ENCODE measurements around the gene DAB2IP. TPM values are rescaled to one million over a fixed set of nuclear protein-coding genes. Genes with fewer than 3 reads are reported as not detected.
A peak's percentile ranks its signal among the peaks of the same experiment; 100 is the strongest.

Gene DAB2IP
- total RNA-seq, 1 donor from 2014 or later, result 71.6 TPM

DNA sequence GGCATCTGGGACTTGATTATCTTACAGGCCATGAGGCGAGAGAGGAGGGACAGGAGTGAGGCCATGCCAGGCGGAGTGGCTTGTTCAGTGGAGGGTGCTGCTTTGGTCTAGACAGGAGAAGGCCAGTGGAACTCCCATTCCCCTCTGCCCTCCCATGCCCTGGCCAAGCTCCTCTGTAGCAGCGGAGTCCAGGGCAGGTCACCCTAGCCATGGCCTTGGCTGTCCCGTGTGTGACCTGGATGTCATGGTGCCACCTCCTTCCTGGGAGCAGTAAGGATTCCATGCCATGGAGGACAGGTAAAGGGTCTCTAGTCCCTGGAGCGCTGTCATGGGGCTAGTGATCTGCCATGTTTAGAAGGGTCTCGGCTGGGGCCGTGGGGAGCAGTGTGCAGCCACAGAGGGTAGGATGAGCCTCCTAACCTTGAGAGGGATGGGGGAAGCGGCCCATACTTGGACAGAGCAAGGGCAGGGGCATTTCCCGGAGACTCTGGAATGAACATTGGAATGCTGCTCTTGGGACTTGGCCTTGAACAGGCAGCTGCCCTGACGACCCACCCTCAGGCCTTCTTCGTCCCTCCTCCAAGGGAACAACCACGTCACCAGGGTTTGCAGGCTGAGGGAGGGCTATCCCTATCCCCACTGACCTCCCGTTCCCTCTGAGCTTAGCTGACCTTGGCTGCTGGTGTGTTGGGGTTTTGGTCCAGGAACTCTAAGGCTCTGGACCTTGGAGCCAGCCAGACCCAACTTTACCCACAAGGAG is 100.4 kb downstream of the DAB2IP start:
- Histone ChIP-seq H3K36me3 (peaks cover 0 to 3% of the 10 kb centered on the region in 2 donors), H3K27ac (peak overlapping the region; percentile 94 to 96), H3K4me3 (no peak overlapping the region), H3K27me3 (no peaks in the 10 kb centered on the region), H3K9me3 (no peaks in the 10 kb centered on the region), H3K4me1 (peaks cover 51 to 89% of the 10 kb centered on the region in 2 donors)
- intact Hi-C loops (cut with DNase I), result loop anchor here (1.0 kb wide), 1 partner anchor 13 kb away; no protein-coding TSS in a partner anchor
- TF ChIP-seq, protein P1, sequence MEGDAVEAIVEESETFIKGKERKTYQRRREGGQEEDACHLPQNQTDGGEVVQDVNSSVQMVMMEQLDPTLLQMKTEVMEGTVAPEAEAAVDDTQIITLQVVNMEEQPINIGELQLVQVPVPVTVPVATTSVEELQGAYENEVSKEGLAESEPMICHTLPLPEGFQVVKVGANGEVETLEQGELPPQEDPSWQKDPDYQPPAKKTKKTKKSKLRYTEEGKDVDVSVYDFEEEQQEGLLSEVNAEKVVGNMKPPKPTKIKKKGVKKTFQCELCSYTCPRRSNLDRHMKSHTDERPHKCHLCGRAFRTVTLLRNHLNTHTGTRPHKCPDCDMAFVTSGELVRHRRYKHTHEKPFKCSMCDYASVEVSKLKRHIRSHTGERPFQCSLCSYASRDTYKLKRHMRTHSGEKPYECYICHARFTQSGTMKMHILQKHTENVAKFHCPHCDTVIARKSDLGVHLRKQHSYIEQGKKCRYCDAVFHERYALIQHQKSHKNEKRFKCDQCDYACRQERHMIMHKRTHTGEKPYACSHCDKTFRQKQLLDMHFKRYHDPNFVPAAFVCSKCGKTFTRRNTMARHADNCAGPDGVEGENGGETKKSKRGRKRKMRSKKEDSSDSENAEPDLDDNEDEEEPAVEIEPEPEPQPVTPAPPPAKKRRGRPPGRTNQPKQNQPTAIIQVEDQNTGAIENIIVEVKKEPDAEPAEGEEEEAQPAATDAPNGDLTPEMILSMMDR (IDR thresholded peaks at IDR 0.05), result no peak
- DNase-seq (ENCODE audit: low spot score in 2 of 2), result peak in 1 of 2 donors; percentile 82

DNA sequence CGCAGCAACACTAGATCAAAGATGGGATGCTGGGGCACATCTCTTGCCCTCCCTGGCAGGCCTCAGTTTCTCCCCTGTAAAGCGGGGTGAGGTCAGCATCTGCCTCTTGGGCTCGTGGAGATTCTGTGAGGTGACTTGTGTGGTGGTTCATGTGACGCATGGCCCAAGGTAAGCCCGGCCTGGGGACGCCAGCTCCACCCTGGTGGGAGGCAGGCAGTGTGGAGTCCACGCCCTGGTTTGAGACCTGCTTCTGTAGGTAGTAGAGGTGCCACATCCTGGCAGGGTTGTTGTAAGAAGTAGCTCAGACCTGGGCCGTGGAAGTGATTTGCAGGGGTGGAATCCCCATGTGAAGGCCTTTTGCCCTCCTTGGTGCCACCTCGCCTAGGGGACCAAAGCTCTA is 101.5 kb downstream of the DAB2IP start:
- Histone ChIP-seq H3K9me3 (no peaks in the 10 kb centered on the region), H3K4me3 (no peak overlapping the region), H3K4me1 (peaks cover 56 to 92% of the 10 kb centered on the region in 2 donors), H3K27me3 (no peaks in the 10 kb centered on the region), H3K36me3 (peaks cover 10 to 11% of the 10 kb centered on the region in 2 donors), H3K27ac (peak overlapping the region; percentile 94 to 96)
- no peak for DNase-seq (ENCODE audit: low spot score in 2 of 2)
- intact Hi-C loops (cut with DNase I), result loop anchor here (1.0 kb wide), 1 partner anchor 12 kb away; no protein-coding TSS in a partner anchor
- TF ChIP-seq, protein P1 (IDR thresholded peaks at IDR 0.05), result no peak

DNA sequence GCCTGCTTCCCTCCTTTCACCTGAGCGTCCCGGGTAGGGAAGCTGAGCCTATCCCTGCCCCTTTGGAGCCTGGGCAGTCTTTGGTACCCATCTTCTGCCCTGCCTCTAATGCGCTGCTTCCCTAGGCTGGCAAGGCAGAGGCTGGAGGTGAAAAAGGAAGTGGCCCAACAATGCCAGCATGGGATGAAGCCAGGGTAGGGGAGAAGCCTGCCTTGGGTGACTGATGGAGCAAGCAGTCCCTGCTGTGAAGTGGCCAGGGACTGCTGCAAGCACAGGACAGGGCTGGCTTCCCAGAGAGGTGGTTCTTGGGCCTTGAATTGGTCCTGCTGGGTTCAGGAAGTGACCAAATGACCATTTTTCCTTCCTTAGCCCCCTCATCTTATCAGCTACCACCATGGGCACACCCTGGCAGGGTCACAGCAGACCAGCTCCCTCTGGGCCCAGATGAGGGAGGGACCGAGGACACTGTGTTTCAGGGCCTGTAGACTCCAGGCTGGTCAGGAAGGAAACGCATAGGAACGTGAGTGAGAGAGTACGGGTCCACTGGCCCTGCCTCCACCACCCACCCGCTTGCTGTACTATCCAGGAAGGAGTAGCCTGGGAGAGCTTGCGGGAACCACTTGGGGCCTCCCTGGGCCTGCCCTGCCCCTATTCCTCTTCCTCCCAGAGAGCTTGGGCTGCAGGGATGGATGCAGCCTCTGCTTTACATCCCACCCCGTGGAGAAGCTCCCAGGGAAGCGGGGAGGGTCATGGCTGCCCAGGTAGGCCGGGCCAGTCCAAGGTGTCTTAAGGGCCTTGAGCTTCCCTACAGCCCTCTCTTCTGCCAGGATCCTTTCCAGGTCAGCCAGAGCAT is 102.6 kb downstream of the DAB2IP start:
- H3K36me3 ChIP-seq, result peaks cover 21% of the 10 kb centered on the region in 2 donors
- intact Hi-C loops (cut with DNase I), result no loop called here
- H3K4me1 ChIP-seq, result peaks cover 54 to 83% of the 10 kb centered on the region in 2 donors
- no peak for DNase-seq (ENCODE audit: low spot score in 2 of 2)
- TF ChIP-seq, protein P1 (IDR thresholded peaks at IDR 0.05), result no peak
- no peaks in the 10 kb centered on the region for H3K27me3 ChIP-seq
- H3K27ac ChIP-seq, result peak overlapping the region; percentile 94 to 96
- no peaks in the 10 kb centered on the region for H3K9me3 ChIP-seq
- H3K4me3 ChIP-seq, result no peak overlapping the region

DNA sequence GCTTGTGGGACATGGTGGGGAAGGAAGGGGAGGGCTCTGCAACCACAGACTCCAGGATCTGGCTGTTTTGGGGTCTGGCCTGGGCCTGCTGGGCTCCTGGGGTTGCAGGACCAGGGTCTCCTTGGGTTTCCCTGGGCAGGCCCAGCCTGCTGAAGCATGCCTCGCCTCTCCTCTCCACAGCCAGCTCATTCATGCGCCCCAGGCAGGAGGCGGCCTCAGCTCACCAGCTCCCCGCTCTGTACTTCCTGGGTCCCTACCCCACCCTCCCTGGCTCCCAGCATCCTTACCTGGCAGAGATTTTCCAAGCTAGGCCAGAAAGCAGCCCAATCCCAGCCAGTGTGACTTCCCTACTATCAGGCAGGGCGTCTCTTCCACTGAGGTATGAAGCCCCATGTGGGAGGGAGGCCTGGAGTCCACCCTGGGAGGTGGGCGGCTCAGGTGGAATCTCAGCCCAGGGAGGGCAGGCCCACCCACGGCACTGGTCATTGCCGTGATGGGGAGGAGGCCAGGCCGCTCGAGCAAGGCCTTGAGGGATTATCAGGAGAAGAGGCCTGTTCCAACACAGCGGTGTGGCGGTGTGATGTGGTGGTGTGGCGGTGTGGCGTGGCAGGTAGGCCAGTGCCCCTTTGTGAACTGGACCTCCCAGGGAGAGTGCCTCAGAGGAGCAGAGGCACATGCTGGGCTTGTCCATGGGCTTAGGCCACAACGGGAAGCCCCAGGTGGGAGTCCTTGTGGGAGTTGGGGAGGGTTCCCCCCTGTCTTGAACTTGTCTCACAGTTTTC is 103.4 kb downstream of the DAB2IP start:
- no peak overlapping the region for H3K4me3 ChIP-seq
- peaks cover 29% of the 10 kb centered on the region in 2 donors for H3K36me3 ChIP-seq
- H3K27me3 ChIP-seq, result no peaks in the 10 kb centered on the region
- peaks cover 46 to 75% of the 10 kb centered on the region in 2 donors for H3K4me1 ChIP-seq
- H3K9me3 ChIP-seq, result no peaks in the 10 kb centered on the region
- peak overlapping the region; percentile 94 to 96 for H3K27ac ChIP-seq
- DNase-seq (ENCODE audit: low spot score in 2 of 2), result no peak
- intact Hi-C loops (cut with DNase I), result no loop called here
- TF ChIP-seq, protein P1 (IDR thresholded peaks at IDR 0.05), result no peak

DNA sequence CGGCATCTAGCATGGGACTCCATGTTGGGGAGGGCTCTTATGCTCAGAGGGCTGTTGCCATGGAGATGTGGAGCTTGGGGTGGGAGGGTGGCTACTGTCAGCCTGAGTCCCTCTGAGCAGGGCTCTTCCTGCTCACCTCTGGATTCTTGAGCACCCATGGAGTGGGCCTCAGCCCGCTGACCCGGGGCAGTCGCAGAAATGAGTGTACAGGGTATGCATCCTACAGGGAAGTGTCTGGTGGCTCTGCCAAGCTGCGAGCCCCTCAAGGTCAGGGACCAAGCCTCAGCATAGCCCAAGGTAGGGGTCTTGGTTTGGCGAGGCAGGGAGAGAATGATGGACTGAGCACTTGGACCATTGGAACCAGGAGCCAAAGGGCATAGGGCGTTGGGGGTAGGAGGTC is 104.1 kb downstream of the DAB2IP start:
- peak overlapping the region; percentile 94 to 96 for H3K27ac ChIP-seq
- TF ChIP-seq, protein P1 (IDR thresholded peaks at IDR 0.05), result no peak
- H3K36me3 ChIP-seq, result peaks cover 33 to 36% of the 10 kb centered on the region in 2 donors
- intact Hi-C loops (cut with DNase I), result no loop called here
- no peak for DNase-seq (ENCODE audit: low spot score in 2 of 2)
- no peak overlapping the region for H3K4me3 ChIP-seq
- H3K9me3 ChIP-seq, result no peaks in the 10 kb centered on the region
- peaks cover 41 to 67% of the 10 kb centered on the region in 2 donors for H3K4me1 ChIP-seq
- no peaks in the 10 kb centered on the region for H3K27me3 ChIP-seq
